ENCODE measurements around the gene BACH2.
"Not testable (repeated sequence)": the region's sequence is repeated elsewhere in the genome, so short reads cannot be mapped to it uniquely, and the experiment has no call there.

Gene BACH2

GRCh38 chr6:90302320-90302719, 5.7 kb upstream of the BACH2 start:
- no peak for DNase-seq (ENCODE audit: low spot score)

GRCh38 chr6:90301816-90302215, 5.2 kb upstream of the BACH2 start:
- DNase-seq (ENCODE audit: low spot score), result no peak

- DNase-seq (ENCODE audit: low spot score), result no peak
These were observed 1.9 kb upstream of the BACH2 start for GRCh38 chr6:90298459-90299053.

- DNase-seq (ENCODE audit: low spot score), result peak; percentile 39
These were observed 1.3 kb upstream of the BACH2 start for GRCh38 chr6:90297867-90298381.

- peak; percentile 40 for DNase-seq (ENCODE audit: low spot score)
These were observed 648 bp upstream of the BACH2 start for GRCh38 chr6:90297115-90297866.

- DNase-seq (ENCODE audit: low spot score), result peak; percentile 51
These were observed 746 bp downstream of the BACH2 start for GRCh38 chr6:90295854-90296340.

- peak; percentile 32 for DNase-seq (ENCODE audit: low spot score)
These were observed 1.4 kb downstream of the BACH2 start for GRCh38 chr6:90294989-90295853.

- DNase-seq (ENCODE audit: low spot score), result peak; percentile 28
These were observed 2.0 kb downstream of the BACH2 start for GRCh38 chr6:90294614-90294988.

GRCh38 chr6:90294008-90294511, 2.6 kb downstream of the BACH2 start:
- no peak for DNase-seq (ENCODE audit: low spot score)

- peak; percentile 22 for DNase-seq (ENCODE audit: low spot score)
These were observed 3.2 kb downstream of the BACH2 start for GRCh38 chr6:90293319-90293953.

- DNase-seq (ENCODE audit: low spot score), result no peak
These were observed 5.1 kb downstream of the BACH2 start for GRCh38 chr6:90291565-90291964.

- no peak for DNase-seq (ENCODE audit: low spot score)
These were observed 5.7 kb downstream of the BACH2 start for GRCh38 chr6:90290811-90291420.

GRCh38 chr6:90289902-90290301, 6.7 kb downstream of the BACH2 start:
- DNase-seq (ENCODE audit: low spot score), result no peak

- DNase-seq (ENCODE audit: low spot score), result peak; percentile 33
These were observed 8.2 kb downstream of the BACH2 start for GRCh38 chr6:90288404-90288803.

GRCh38 chr6:90286884-90287488, 9.7 kb downstream of the BACH2 start:
- DNase-seq (ENCODE audit: low spot score), result peak; percentile 41

- DNase-seq (ENCODE audit: low spot score), result peak; percentile 51
These were observed 10.8 kb downstream of the BACH2 start for GRCh38 chr6:90285611-90286381.

GRCh38 chr6:90285042-90285481, 11.6 kb downstream of the BACH2 start:
- DNase-seq (ENCODE audit: low spot score), result no peak

GRCh38 chr6:90284236-90285041, 12.2 kb downstream of the BACH2 start:
- no peak for DNase-seq (ENCODE audit: low spot score)

GRCh38 chr6:90282265-90282664, 14.4 kb downstream of the BACH2 start:
- not testable (repeated sequence) for DNase-seq (ENCODE audit: low spot score)

Data from SK-N-DZ (cell line).